NCI-H2171 (cell line): ENCODE data around the gene MARK4.

ENCODE experiments used
- DNase-seq: peaks from one replicate; lab custom pipeline; 2025; lab: John Stamatoyannopoulos, UW

Gene MARK4

GRCh38 chr19:45340899-45341453 is 89.9 kb downstream of the MARK4 start:
- no peak for DNase-seq

DNA sequence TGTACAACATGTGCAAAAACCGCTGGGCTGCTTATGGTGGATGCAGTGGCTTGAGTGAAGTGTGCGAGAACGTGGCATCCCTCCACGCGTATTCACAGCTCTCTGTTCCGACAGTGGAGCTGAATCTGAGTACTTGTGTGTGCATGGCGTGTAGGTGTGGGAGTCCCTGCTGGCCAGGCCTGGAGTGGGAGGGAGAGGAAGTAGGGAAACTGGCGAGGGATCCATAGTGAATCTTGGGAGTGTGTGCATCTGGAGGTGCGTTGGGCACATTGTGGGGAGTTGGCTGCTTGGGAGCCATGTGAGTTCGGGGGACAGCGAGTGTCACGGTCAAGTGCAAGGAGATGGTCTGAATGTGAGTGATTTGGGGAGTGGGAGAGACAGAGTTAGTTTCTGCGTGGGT is 91.8 kb downstream of the MARK4 start:
- no peak for DNase-seq

- no peak for DNase-seq
Observed at GRCh38 chr19:45344621-45345505, 93.8 kb downstream of the MARK4 start.

GRCh38 chr19:45345506-45345860 is 94.4 kb downstream of the MARK4 start:
- DNase-seq, result no peak

DNA sequence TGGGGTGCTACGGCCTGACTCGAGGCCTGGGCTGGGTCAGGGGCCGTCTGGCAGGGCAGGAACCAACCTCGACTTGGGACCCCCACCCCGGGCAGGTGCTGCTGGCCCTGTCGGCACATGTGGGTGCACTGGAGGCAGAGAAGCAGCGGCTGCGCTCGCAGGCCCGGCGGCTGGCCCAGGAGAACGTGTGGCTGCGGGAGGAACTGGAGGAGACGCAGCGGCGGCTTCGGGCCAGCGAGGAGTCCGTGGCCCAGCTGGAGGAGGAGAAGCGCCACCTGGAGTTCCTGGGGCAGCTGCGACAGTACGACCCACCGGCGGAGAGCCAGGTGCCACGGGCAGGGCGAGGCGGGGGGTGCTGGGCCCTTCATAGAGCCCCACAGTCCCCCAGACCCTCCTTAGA is 95.4 kb downstream of the MARK4 start:
- no peak for DNase-seq

DNA sequence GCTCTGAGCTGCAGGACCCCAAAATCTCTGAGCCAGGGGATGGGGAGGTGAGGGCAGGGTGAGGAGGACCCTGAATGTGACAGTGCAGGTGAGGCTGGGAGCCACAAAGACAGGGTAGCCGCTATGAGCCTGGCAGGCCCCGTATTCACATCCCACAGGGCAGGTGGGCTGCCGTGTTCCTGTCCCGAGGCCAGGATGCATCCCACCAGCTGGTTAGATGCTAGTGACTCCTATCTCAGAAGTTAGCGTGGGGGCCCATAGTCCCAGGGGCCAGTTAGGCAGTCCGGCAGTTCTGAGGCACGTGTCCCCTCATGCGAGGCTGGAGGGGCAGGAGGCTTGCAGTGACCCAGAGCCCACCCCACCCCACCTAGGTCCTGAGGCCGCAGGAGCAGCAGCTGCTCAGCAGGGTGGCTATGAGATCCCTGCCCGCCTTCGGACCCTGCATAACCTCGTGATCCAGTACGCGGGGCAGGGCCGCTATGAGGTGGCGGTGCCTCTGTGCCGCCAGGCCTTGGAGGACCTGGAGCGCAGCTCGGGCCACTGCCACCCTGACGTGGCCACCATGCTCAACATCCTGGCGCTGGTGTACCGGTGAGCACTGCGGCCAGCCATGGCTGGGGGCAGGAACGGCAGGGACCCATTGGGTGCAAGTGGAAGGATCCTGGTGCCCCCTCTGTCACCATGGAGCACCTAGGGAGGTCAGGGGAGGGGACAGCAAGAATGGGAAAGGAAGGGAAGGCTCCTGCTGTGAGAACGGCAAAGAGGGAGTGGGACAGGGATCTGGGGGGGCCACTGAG is 96.7 kb downstream of the MARK4 start:
- DNase-seq, result no peak

DNA sequence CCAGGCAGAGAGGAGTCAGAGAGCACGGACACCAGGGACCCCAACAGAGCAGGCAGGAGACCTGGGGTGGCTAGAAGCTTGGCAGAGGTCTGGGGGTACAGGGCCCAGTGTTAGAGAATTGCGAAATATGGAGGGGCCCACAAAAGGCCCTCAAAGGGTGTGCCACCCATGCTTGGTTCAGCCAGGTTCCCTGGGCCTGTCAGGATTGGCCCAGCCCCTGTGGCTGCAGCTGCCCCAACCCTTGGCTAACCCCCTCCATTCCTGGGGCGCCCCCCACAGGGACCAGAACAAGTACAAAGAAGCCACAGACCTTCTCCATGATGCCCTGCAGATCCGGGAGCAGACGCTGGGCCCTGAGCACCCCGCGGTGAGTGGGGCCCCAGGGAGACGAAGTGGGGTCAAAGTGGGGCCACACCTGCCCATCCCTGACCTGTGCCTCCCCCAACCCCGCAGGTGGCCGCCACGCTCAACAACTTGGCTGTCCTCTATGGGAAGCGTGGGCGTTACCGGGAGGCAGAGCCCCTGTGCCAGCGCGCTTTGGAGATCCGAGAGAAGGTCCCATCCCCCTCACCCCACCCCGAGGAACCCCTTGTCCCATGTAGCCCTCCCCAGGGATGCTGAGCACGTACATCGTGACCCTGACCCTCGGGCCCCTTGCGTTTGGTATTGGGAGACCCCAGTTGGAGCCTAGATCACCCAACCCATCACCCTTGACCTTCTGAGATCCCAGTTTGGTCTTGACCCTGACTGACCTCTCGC is 97.5 kb downstream of the MARK4 start:
- no peak for DNase-seq

- DNase-seq, result no peak
Observed at GRCh38 chr19:45349126-45349415, 98.0 kb downstream of the MARK4 start.

DNA sequence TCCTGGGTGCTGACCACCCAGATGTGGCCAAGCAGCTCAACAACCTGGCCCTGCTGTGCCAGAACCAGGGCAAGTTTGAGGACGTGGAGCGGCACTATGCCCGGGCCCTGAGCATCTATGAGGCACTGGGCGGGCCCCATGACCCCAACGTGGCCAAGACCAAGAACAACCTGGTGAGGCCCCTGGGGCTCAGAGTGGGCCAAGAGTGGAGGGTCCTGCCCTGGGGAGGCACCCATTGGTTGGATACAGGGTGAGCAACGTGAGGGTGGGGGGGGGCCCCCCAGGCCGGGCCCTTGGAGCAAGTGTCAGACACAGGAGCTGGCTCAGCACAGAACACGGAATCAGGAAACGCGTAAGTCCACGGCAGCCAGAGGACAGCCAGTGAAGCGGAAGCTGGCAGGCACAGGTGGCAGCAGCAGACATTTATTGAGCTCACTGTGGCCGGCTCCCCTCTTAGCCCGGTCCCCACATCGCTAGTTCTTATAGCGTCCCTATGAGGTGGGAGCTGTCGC is 98.4 kb downstream of the MARK4 start:
- no peak for DNase-seq

DNA sequence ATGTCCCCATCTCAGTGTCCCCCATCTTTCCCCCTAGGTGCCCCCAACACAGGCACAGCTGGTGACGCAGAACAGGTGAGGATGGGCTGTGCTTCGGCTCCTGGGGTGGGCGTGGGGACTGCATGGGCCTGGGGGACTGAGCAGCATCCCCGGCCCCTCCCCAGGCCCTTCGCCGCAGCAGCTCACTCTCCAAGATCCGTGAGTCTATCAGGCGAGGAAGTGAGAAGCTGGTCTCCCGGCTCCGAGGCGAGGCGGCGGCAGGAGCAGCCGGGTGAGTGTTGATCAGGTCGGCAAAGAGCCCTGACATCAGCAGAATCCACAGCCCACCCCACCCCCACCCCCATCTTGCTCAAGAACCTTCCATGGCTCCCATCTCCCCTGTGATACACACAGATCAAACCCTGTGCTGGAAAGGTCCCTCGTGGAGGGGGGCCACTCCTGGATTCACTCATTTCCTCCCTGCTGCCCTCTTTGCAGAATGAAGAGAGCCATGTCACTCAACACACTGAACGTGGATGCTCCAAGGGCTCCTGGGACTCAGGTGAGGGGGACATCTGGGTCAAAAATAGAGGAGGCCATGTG is 99.5 kb downstream of the MARK4 start:
- DNase-seq, result no peak

DNA sequence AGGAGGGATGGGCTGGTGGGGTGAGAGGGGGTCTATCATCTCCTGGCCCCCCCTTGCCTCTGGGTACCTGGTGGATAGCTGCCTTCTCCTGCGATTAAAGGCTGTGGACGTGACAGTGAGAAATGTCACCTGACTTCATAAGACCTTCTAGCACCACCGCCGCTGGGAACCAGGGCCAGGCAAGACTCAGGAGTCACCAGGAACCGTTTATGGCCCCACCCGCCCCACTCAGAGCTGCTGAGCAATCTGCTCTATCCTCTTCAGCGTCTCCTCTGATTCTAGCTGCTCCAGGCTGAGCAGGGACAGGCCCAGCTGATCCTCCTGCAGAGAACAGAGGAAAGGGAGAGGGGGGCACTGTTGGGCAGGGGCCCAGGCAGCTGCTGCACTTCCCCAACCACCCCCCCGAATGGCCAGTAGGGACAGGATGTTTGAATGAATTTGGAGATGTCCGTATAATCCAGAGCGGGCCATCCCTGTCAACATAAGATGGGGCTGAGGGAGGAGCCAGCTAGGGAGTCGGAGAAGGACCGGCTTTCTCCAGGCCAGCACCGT is 100.4 kb downstream of the MARK4 start:
- DNase-seq, result no peak

- DNase-seq, result no peak
Observed at GRCh38 chr19:45352062-45352461, 101.0 kb downstream of the MARK4 start.

DNA sequence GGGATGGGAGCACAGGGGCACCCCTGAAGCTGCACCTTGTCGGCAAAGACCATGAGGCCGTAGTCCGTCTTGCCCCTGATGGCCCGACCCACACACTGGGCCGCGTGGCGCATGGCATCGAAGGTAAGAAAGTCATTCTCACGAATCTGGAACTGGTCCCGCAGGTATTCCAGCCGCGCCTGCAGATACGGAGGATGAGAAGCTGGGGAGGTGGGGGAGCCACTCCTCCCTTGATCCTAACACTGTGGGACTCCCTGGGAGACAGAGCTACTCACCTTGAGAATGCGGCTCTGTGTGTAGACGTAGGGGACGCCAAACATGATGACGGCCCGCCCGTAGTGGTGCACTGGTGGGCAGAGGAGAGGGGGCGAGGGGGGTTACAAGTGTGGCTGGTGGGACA is 101.4 kb downstream of the MARK4 start:
- no peak for DNase-seq

- DNase-seq, result no peak
Observed at GRCh38 chr19:45352914-45353796, 102.1 kb downstream of the MARK4 start.

DNA sequence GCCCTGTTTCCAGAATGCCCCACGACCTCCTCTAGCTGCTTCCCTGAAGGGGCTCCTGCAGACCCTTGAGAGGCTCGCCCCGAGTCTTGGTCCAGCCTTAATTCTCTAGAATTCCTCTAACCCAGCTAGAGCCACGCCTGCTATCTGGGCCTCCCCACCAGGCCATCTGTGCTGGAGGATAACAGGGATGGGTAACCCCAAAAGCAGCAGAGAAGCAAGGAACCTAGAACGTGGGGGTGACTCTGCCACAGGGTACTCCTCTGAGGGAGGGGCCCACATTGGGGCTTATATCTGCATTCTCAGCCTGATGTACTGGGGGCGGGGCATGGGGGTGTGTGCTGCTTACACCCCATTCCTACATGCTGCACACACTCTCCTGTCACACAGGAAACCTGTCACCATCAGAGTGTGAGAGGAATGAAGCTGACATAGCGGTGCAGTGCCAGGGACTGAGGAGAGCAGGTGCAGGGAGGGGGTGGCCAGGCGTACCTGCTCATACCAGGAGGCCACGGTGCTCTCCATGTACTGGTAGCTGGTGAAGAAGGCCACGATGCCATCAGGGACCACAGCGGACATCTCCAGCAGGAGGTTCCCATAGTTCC is 103.3 kb downstream of the MARK4 start:
- DNase-seq, result no peak
